Fibroblast of skin of right quadriceps (primary cell): ENCODE measurements around the gene GRPEL2.

Experiments used
- DNase-seq: peaks from one replicate; pipeline ENCODE4 v3.0.0-alpha.2; 2013

GRPEL2 gene

GRCh38 chr5:149345147-149345891 is at the start of gene GRPEL2:
Gene GRPEL2 (plus strand): TSS chr5:149345499. CDS start chr5:149345540, 41 bp downstream.
- peak; percentile 97 for DNase-seq

GRCh38 chr5:149297340-149298025 is 47.8 kb upstream of the GRPEL2 start:
- DNase-seq = no peak

GRCh38 chr5:149298163-149298562 is 47.1 kb upstream of the GRPEL2 start:
- DNase-seq = no peak

- DNase-seq = no peak
Observed at GRCh38 chr5:149298842-149299404, 46.4 kb upstream of the GRPEL2 start.

GRCh38 chr5:149299451-149300054 is 45.7 kb upstream of the GRPEL2 start:
- no peak for DNase-seq

GRCh38 chr5:149300441-149300840 is 44.9 kb upstream of the GRPEL2 start:
- no peak for DNase-seq

- DNase-seq = no peak
Observed at GRCh38 chr5:149301049-149301743, 44.1 kb upstream of the GRPEL2 start.

GRCh38 chr5:149301744-149302380 is 43.4 kb upstream of the GRPEL2 start:
- DNase-seq = peak; percentile 59

- DNase-seq = no peak
Observed at GRCh38 chr5:149302641-149303040, 42.7 kb upstream of the GRPEL2 start.

- DNase-seq = no peak
Observed at GRCh38 chr5:149303210-149303609, 42.1 kb upstream of the GRPEL2 start.

- DNase-seq = no peak
Observed at GRCh38 chr5:149304195-149305078, 40.9 kb upstream of the GRPEL2 start.

GRCh38 chr5:149309354-149309753 is 35.9 kb upstream of the GRPEL2 start:
- DNase-seq = no peak

GRCh38 chr5:149310488-149310887 is 34.8 kb upstream of the GRPEL2 start:
- no peak for DNase-seq

- peak; percentile 81 for DNase-seq
Observed at GRCh38 chr5:149310947-149311658, 34.2 kb upstream of the GRPEL2 start.

- no peak for DNase-seq
Observed at GRCh38 chr5:149313151-149313841, 32.0 kb upstream of the GRPEL2 start.

GRCh38 chr5:149314571-149315111 is 30.7 kb upstream of the GRPEL2 start:
- no peak for DNase-seq

GRCh38 chr5:149315753-149316152 is 29.5 kb upstream of the GRPEL2 start:
- no peak for DNase-seq

- peak; percentile 56 for DNase-seq
Observed at GRCh38 chr5:149317281-149318048, 27.8 kb upstream of the GRPEL2 start.

GRCh38 chr5:149319174-149319573 is 26.1 kb upstream of the GRPEL2 start:
- no peak for DNase-seq
